ENCODE data around the gene ZNF554. TPM values are rescaled to one million over a fixed set of nuclear protein-coding genes. Genes with fewer than 3 reads are reported as not detected.

ZNF554 gene
- total RNA-seq, 1 donor from 2014 or later: 4.2 TPM

DNA sequence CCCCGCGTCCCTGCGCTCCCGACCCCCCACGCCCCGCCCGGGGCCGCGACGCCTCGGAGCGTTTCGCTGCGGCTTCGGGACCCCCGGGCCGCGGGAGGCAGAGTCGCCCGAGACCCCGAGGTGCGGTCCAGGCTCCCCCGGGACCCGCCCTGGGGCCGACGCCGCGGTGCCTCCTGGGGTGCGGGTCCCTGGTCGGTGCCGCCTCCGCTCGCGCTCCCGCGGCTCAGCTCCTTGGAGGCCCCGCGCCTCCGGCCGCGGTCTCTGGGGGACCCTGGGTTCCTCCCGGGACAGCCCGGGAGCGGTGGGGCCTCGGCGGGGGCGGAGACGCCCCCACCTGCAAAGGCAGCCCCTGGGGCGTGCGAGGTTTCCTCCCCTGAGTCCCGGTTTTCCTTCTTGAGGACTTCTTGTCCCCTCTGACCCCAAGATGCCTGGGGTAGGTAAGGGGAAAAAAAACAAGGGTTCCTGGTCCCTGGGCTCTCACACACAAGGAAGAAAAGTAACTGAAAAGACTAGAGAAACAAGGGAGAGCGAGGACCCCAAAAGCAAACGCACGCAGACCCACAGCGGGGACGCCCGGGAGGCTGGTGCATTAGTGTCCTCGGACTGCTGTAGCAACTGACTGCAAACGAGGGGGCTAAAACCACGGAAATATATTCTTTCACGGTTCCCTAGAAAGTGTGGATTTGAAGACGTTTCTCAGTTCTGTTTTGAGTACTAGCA lies 22.3 kb downstream of the ZNF554 start:
- H3K27me3 ChIP-seq (ENCODE audit: low read depth): no peaks in the 10 kb centered on the region
- H3K4me3 ChIP-seq: peak overlapping the region; percentile 95
- DNase-seq: peak; percentile 16
- intact Hi-C loops (cut with micrococcal nuclease): no loop called here
- TF ChIP-seq, protein P1, sequence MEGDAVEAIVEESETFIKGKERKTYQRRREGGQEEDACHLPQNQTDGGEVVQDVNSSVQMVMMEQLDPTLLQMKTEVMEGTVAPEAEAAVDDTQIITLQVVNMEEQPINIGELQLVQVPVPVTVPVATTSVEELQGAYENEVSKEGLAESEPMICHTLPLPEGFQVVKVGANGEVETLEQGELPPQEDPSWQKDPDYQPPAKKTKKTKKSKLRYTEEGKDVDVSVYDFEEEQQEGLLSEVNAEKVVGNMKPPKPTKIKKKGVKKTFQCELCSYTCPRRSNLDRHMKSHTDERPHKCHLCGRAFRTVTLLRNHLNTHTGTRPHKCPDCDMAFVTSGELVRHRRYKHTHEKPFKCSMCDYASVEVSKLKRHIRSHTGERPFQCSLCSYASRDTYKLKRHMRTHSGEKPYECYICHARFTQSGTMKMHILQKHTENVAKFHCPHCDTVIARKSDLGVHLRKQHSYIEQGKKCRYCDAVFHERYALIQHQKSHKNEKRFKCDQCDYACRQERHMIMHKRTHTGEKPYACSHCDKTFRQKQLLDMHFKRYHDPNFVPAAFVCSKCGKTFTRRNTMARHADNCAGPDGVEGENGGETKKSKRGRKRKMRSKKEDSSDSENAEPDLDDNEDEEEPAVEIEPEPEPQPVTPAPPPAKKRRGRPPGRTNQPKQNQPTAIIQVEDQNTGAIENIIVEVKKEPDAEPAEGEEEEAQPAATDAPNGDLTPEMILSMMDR (IDR thresholded peaks at IDR 0.05; ENCODE audit: borderline replicate concordance): no peak
- H3K36me3 ChIP-seq: peaks cover 37% of the 10 kb centered on the region
- peaks cover 57% of the 10 kb centered on the region for H3K4me1 ChIP-seq
- peaks cover 53% of the 10 kb centered on the region for H3K9me3 ChIP-seq (replicated peaks)
- peak overlapping the region; percentile 92 for H3K27ac ChIP-seq (replicated peaks)

DNA sequence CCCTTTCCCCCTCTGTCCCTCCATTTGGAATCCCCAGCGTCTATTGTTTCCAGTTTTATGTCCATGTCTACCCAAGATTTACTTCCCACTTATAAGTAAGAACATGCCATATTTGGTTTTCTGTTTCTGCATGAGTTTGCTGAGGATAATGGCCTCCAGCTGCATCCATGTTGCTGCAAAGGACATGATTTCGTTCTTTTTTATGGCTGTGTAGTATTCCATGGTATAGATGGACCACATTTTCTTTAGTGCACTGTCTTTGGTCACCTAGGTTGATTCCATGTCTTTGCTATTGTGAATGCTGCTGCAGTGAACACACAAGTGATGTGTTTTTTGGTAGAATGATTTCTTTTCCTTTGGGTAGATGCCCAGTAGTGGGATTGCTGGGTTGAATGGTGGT lies 25.4 kb downstream of the ZNF554 start:
- intact Hi-C loops (cut with micrococcal nuclease): no loop called here
- no peak for DNase-seq

DNA sequence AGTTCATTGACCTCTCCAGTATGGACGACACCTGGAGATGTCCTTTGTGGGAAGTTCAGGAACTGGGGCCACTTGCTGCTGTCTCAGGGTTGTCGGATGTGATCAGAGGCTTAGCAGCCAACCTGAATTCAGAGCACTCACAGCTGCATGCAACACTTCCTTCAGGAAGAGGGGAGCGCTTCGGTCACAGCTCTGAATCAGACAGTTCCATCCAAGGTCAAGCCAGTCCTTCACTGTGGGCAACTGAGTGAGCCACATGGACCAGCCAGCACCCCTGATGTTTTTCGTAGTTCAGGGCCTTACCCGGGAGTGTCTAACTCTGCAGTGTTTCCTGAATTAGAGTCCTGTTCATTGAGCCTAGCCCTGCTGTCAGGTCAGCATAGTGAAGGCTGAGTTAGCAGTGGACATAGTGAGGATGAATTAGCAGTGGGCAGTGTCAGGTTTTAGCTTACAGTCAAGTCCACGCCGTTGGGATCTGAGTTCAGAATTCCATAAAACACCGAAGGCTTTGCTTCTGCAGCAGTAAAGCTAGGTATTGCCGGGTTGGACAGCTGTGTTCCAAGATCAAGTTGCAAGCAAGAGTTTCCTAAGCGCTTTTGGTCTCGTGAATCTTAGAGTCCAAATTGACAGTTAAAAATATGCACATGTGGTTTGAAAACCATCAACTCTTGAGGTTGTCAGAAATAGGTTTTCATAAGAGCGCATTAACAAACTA lies 26.7 kb downstream of the ZNF554 start:
- Histone ChIP-seq H3K27ac (replicated peaks) (peak overlapping the region; percentile 57), H3K4me3 (no peak overlapping the region), H3K27me3 (ENCODE audit: low read depth) (no peaks in the 10 kb centered on the region), H3K9me3 (replicated peaks) (peaks cover 68% of the 10 kb centered on the region), H3K4me1 (peaks cover 51% of the 10 kb centered on the region), H3K36me3 (peaks cover 60% of the 10 kb centered on the region)
- TF ChIP-seq, protein P1 (IDR thresholded peaks at IDR 0.05; ENCODE audit: borderline replicate concordance): no peak
- DNase-seq: no peak
- intact Hi-C loops (cut with micrococcal nuclease): no loop called here

More for the DNA sequence above, 25.4 kb downstream of the ZNF554 start:
- Histone ChIP-seq H3K9me3 (replicated peaks) (peaks cover 56% of the 10 kb centered on the region), H3K36me3 (peaks cover 47% of the 10 kb centered on the region), H3K4me3 (no peak overlapping the region), H3K4me1 (peaks cover 58% of the 10 kb centered on the region), H3K27me3 (ENCODE audit: low read depth) (no peaks in the 10 kb centered on the region), H3K27ac (replicated peaks) (peak overlapping the region; percentile 57)
- TF ChIP-seq, protein P1 (IDR thresholded peaks at IDR 0.05; ENCODE audit: borderline replicate concordance): no peak

DNA sequence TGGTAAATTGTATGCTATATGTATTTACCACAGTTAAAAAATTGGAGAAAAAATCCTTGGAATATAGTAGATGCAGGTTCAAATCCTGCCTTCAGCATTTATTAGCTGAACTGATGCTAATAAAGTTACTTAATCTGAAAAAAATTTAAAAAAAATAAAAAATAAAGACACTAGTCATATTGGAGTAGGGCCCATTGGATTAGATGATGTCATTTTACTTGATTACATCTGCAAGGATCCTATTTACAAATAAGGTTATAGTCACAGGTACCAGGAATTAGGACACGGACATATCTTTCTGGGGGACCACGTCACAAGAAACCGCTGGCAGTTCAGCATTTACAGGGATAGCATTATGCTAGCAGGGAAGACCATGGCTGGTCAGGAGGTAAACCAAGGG lies 27.8 kb downstream of the ZNF554 start:
- Histone ChIP-seq H3K9me3 (replicated peaks) (peaks cover 80% of the 10 kb centered on the region), H3K27ac (replicated peaks) (no peak overlapping the region), H3K36me3 (peaks cover 71% of the 10 kb centered on the region), H3K27me3 (ENCODE audit: low read depth) (no peaks in the 10 kb centered on the region), H3K4me1 (peaks cover 39% of the 10 kb centered on the region), H3K4me3 (no peak overlapping the region)
- TF ChIP-seq, protein P1 (IDR thresholded peaks at IDR 0.05; ENCODE audit: borderline replicate concordance): no peak
- intact Hi-C loops (cut with micrococcal nuclease): no loop called here
- no peak for DNase-seq

DNA sequence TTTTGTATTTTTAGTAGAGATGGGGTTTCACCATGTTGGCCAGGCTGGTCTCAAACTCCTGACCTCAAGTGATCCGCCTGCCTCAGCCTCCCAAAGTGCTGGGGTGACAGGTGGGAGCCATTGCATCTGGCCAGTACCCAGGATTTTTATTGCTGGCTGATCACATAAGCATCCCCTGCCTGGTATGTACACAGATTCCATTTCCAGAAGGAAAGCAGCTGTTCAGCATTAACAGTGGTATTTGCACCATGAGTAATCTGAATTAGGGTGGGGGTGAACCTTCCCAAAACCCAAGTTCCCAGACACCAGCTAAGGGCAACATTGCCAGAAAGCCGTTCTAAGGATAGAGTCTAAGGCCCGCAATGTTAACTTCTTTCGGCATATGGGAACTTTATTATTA lies 28.9 kb downstream of the ZNF554 start:
- TF ChIP-seq, protein P1 (IDR thresholded peaks at IDR 0.05; ENCODE audit: borderline replicate concordance): no peak
- Histone ChIP-seq H3K27ac (replicated peaks) (no peak overlapping the region), H3K4me3 (no peak overlapping the region), H3K27me3 (ENCODE audit: low read depth) (no peaks in the 10 kb centered on the region), H3K36me3 (peaks cover 82% of the 10 kb centered on the region), H3K9me3 (replicated peaks) (peaks cover 91% of the 10 kb centered on the region), H3K4me1 (peaks cover 31% of the 10 kb centered on the region)
- intact Hi-C loops (cut with micrococcal nuclease): no loop called here
- no peak for DNase-seq
